HG03575 (cell line): Measurements from ENCODE around the gene UBC.
A peak's percentile ranks its signal among the peaks of the same experiment; 100 is the strongest.
"Not testable (repeated sequence)": the region's sequence is repeated elsewhere in the genome, so short reads cannot be mapped to it uniquely, and the experiment has no call there.

Source experiments
- ATAC-seq: cut with Tn5 transposase; IDR thresholded peaks from one replicate; pipeline ENCODE4 v1.9.1; 2021; ENCODE audit not compliant: unreplicated experiment, insufficient number of reproducible peaks, low FRiP score; ENCODE audit errors: extremely low read depth

Gene UBC

GRCh38 chr12:124917841-124918621, 3.6 kb upstream of the UBC start:
- no peak for ATAC-seq

GRCh38 chr12:124917135-124917840, 2.8 kb upstream of the UBC start:
- peak; percentile 23 for ATAC-seq

- ATAC-seq = no peak
Observed at GRCh38 chr12:124916374-124917134, 2.1 kb upstream of the UBC start.

- no peak for ATAC-seq
Observed at GRCh38 chr12:124915239-124916236, 1.1 kb upstream of the UBC start.

DNA sequence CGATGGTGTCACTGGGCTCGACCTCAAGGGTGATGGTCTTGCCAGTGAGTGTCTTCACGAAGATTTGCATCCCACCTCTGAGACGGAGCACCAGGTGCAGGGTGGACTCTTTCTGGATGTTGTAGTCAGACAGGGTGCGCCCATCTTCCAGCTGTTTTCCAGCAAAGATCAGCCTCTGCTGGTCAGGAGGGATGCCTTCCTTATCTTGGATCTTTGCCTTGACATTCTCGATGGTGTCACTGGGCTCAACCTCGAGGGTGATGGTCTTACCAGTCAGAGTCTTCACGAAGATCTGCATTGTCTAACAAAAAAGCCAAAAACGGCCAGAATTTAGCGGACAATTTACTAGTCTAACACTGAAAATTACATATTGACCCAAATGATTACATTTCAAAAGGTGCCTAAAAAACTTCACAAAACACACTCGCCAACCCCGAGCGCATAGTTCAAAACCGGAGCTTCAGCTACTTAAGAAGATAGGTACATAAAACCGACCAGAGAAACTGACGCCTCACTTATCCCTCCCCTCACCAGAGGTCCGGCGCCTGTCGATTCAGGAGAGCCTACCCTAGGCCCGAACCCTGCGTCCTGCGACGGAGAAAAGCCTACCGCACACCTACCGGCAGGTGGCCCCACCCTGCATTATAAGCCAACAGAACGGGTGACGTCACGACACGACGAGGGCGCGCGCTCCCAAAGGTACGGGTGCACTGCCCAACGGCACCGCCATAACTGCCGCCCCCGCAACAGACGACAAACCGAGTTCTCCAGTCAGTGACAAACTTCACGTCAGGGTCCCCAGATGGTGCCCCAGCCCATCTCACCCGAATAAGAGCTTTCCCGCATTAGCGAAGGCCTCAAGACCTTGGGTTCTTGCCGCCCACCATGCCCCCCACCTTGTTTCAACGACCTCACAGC, 717 bp downstream of the UBC start:
- ATAC-seq = no peak

DNA sequence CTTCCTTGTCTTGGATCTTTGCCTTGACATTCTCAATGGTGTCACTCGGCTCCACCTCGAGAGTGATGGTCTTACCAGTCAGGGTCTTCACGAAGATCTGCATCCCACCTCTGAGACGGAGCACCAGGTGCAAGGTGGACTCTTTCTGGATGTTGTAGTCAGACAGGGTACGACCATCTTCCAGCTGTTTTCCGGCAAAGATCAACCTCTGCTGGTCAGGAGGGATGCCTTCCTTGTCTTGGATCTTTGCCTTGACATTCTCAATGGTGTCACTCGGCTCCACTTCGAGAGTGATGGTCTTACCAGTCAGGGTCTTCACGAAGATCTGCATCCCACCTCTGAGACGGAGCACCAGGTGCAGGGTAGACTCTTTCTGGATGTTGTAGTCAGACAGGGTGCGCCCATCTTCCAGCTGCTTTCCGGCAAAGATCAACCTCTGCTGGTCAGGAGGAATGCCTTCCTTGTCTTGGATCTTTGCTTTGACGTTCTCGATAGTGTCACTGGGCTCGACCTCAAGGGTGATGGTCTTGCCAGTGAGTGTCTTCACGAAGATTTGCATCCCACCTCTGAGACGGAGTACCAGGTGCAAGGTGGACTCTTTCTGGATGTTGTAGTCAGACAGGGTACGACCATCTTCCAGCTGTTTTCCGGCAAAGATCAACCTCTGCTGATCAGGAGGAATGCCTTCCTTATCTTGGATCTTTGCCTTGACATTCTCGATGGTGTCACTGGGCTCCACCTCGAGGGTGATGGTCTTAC, 1.7 kb downstream of the UBC start:
- not testable (repeated sequence) for ATAC-seq

DNA sequence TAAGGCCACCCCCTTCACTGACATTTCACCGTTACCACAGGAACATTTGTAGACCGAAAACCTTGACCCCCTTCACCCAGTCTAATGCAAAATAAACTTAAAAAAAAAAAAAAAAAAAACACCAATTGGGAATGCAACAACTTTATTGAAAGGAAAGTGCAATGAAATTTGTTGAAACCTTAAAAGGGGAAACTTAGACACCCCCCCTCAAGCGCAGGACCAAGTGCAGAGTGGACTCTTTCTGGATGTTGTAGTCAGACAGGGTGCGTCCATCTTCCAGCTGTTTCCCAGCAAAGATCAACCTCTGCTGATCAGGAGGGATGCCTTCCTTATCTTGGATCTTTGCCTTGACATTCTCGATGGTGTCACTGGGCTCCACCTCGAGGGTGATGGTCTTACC, 2.9 kb downstream of the UBC start:
- not testable (repeated sequence) for ATAC-seq

GRCh38 chr12:124910561-124911478, 3.6 kb downstream of the UBC start:
- no peak for ATAC-seq

DNA sequence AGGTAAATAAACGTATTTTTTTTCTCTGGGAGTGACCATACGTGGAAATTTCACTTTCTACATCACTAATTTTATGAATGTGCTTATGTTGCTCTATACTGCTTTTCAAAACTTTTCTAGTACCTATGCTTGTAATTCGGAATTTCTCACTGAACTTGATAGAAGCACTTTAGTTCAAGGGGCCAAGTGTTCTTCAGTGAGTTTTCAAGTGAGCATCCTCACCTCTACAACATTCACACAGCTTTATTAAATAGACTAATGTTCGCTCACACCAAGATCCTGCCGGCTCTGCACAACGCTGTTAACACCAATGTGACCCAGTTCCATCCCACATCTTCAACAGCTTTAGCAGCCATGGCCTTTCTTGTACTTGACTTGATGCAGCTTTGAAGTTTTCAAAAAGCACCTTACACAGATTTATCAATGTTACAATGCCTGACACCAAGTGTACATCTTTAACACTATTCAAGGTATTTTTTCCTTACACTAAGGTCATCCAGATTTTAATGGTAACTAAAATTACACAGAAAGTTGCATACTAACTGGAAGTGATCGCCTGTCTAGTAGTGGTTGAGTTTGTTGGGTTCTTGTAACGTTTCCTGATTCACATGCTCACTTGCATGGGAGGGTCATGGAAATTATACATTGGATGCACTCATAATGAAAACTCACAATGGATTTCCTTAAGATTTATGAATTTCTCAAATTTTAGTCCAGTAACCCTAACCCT, 4.5 kb downstream of the UBC start:
- no peak for ATAC-seq

DNA sequence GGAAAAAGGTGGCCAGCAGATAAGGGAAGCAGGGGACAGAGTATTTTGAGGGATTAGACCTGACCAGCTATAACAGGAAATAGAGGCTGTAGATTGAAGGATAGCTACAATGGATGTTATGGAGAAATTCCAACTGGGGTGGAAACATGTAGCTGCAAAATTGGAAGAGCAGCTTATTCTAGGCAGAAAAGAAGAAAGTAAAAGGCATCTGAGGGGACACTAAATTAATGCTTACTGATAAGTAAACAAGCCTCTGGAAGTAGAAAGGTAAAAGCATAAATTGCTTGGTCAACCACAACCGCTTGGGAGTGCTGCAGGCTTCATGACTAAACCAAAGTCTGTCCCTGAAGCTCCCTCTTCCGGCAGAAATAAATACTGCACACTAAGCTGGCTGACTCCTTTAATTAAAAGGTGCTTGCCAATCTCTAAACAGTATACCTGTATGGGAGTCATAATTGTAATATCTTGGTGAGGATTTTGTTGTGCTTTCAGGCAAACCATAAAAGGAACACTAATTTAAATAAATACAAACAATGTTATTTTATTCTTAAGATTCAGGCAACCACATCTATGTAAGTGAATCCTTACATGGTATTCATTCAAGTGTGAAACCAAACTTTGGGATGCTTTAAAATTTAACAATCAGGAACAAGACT, 7.7 kb downstream of the UBC start:
- no peak for ATAC-seq

GRCh38 chr12:124904306-124905098, 9.9 kb downstream of the UBC start:
- no peak for ATAC-seq

GRCh38 chr12:124902916-124903315, 11.5 kb downstream of the UBC start:
- ATAC-seq = no peak

GRCh38 chr12:124901003-124901402, 13.4 kb downstream of the UBC start:
- ATAC-seq = no peak

DNA sequence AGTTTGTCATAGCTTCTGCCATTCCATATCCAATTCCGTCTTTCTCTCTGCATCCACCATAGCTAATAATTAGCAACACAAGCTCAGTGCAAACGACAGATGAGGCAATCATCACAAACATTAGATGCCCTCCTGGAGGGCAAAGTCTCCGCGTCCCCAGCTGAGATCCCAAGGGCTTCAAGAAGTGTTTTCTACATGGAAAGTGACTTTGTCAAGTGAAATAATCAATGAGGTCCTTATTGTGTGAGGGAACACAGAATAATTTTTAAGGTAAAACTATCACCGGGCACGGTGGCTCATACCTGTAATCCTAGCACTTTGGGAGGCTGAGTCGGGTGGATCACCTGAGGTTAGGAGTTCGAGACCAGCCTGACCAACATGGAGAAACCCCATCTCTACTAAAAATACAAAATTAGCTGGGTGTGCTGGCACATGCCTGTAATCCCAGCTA, 14.1 kb downstream of the UBC start:
- ATAC-seq = not testable (repeated sequence)
